HG02610 (cell line): ENCODE data around the gene RHOBTB3.
"Not testable (repeated sequence)": the region's sequence is repeated elsewhere in the genome, so short reads cannot be mapped to it uniquely, and the experiment has no call there.

Experiments used
- ATAC-seq: cut with Tn5 transposase; IDR thresholded peaks from one replicate; pipeline ENCODE4 v1.9.1; 2021; ENCODE audit warnings: mild to moderate bottlenecking, moderate library complexity; ENCODE audit not compliant: unreplicated experiment

RHOBTB3 gene

GRCh38 chr5:95798545-95798944 is 67.4 kb downstream of the RHOBTB3 start:
- ATAC-seq: no peak

- ATAC-seq: no peak
These were observed 68.2 kb downstream of the RHOBTB3 start for GRCh38 chr5:95799191-95799835.

GRCh38 chr5:95800553-95800952 is 69.4 kb downstream of the RHOBTB3 start:
- ATAC-seq: no peak

GRCh38 chr5:95801532-95801931 is 70.4 kb downstream of the RHOBTB3 start:
- ATAC-seq: no peak

- ATAC-seq: no peak
These were observed 70.8 kb downstream of the RHOBTB3 start for GRCh38 chr5:95801961-95802360.

- no peak for ATAC-seq
These were observed 72.4 kb downstream of the RHOBTB3 start for GRCh38 chr5:95803271-95804148.

- ATAC-seq: no peak
These were observed 73.8 kb downstream of the RHOBTB3 start for GRCh38 chr5:95804736-95805539.

GRCh38 chr5:95806687-95807086 is 75.6 kb downstream of the RHOBTB3 start:
- no peak for ATAC-seq

- ATAC-seq: no peak
These were observed 77.0 kb downstream of the RHOBTB3 start for GRCh38 chr5:95808013-95808685.

- ATAC-seq: peak; percentile 99
These were observed 77.7 kb downstream of the RHOBTB3 start for GRCh38 chr5:95808686-95809413.

- no peak for ATAC-seq
These were observed 78.4 kb downstream of the RHOBTB3 start for GRCh38 chr5:95809414-95809960.

GRCh38 chr5:95810305-95811125 is 79.4 kb downstream of the RHOBTB3 start:
- ATAC-seq: no peak

- ATAC-seq: not testable (repeated sequence)
These were observed 79.9 kb downstream of the RHOBTB3 start for GRCh38 chr5:95811126-95811423.

- ATAC-seq: not testable (repeated sequence)
These were observed 80.4 kb downstream of the RHOBTB3 start for GRCh38 chr5:95811461-95812073.

- ATAC-seq: no peak
These were observed 80.9 kb downstream of the RHOBTB3 start for GRCh38 chr5:95812074-95812471.

GRCh38 chr5:95813035-95813434 is 81.9 kb downstream of the RHOBTB3 start:
- ATAC-seq: not testable (repeated sequence)

- ATAC-seq: no peak
These were observed 84.1 kb downstream of the RHOBTB3 start for GRCh38 chr5:95815155-95815729.

- ATAC-seq: no peak
These were observed 85.2 kb downstream of the RHOBTB3 start for GRCh38 chr5:95816341-95816740.
